GM19455 (cell line): ENCODE data around the gene GNA15.

Experiments
- ATAC-seq: cut with Tn5 transposase; IDR thresholded peaks from one replicate; pipeline ENCODE4 v1.9.1; 2021; ENCODE audit not compliant: unreplicated experiment

GNA15 gene

DNA sequence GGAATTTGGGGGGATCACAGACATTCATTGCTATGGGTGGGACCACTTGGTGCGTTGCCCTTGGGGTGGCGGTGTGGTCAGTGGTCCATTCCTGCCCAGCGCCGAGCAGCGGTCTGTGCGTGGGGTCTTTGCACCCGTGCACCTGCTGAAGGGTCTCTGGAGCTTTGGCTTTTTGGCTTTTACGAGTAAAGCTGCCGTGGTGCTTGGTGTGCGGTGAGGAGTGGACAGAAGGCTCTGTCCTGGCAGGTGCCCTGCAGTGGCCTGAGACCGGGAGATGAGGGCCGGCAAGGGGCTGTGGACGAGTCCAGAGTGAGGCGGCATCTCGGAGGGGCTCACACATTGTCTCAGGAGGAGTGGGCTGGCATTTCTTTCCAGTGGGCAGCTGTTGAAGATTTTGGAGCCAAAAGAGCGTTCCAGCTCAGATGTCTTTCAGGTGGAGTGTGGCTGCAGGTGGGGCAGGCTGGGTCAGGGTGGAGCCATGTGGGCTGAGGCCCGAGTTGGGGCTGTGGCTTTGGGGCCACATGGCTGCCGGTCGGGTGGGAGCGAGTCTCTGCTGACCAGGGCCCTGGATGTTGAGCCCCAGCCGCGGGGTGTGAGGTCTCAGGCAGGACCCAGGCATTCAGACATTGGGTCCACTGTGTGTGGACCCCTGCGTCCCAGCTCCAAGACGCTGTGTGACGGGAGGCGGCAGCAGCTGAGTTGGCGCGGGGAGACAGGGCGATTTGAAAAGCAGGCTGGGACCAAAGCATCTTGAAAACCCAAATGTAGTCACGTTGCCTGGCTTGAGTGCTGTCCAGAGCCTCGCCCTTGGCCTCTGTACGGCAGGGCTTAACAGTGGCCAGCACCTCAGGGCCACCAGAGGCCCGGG lies 30.0 kb upstream of the GNA15 start:
- ATAC-seq, result no peak

DNA sequence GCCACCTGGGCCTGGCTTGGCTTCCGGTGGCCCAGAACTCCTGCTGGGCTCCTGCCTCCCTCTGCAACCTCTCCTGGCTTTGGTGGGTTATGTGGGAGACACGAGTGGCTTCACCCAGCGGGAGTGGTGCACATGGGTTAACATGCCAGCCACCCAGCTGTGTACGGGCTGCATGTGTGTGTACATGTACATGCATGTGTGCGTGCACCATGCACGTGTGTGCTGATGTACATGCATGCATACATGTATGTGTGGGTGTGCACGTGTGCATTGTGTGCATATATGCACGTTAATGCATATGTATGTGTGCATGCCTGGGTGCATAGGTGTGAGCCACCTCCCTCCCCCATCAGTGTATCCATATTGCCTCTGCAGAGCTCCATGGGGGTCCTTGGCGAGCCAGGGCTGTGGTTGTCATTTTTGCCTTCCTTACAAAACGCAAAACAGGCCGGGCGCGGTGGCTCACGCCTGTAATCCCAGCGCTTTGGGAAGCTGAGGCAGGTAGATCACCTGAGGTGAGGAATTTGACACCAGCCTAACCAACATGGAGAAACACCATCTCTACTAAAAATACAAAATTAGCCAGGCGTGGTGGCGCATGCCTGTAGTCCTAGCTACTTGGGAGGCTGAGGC lies 29.2 kb upstream of the GNA15 start:
- no peak for ATAC-seq

DNA sequence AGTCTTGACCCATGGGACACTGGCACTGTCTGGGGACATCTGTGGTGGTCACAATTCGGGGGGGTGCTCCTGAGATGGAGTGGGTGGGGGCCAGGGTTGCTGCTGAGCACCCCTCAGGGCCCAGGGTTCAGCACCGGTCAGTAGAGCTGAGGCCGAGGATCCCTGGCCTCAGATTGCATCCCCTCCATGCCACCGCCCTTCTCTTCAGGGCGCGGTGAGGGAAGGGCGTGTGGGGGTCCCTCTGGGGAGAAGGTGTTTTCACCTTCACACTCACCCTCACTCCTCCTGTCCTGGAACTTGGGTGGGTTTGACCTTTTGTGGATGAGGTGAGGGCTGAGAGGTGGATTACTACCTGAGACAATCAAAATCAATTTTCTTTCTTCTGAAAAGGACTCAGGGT lies 28.2 kb upstream of the GNA15 start:
- ATAC-seq, result no peak

DNA sequence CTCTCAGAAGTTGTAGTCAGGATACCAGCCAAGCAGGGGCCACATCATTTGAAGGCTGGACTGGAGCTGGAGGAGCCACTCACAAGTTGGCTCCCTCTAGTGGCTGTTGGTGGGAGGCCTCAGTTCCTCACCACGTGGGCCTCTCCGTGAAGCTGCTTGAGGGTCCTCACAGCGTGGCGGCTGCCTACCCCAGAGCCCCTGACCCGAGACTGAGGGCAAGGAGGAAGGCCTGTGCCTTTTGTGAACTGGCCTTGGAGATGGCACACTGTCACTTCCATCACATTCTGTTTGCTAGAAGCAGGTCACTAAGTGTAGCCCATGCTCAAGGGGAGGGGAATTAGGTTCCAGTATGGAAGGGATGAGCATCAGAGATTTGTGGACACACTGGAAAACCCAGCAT lies 27.1 kb upstream of the GNA15 start:
- no peak for ATAC-seq

DNA sequence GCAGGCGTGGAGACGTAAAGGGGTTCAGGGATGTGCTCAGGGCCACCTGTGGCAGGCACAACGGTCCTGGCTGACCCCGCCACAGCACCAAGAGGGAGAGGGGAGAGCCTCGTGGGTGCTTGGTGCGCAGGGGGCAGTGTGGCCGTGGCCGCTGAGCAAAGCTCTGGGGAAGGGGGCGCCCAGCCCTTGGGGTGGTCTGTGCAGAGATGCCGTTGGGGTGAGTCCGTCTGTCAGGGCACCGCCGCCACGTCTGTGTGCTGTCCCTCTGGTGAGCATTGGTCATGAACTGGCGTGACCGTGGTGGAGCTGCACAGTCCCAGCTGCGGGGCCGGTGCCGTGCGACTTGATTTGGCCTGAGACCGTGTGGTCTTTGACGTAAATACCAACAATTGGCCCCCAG lies 26.3 kb upstream of the GNA15 start:
- no peak for ATAC-seq

DNA sequence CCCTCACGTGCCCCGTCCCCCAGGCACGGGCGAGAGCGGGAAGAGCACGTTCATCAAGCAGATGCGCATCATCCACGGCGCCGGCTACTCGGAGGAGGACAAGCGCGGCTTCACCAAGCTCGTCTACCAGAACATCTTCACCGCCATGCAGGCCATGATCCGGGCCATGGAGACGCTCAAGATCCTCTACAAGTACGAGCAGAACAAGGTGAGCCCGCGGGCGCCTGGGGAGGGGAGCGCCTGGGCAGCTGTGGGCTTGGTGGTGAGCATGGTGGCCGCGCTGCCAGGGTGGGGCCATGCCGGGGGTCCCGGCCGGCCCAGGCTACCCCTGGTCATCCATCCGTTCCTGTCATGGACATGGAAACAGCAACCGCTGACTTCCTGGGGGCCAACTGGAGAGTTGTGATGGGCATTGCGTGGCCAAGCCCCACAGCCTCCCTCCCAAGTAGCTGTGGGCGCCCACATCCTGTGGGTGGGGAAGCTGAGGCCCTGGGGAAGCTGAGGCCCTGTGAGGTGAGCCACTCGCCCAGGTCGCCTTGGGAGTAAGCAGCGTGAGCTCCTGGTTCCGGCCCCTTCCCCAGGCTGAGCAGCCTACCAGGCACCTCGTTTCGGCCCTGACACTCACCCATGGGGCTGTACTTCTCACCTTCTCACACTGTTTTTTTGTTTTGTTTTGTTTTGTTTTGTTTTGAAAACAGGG lies 25.6 kb upstream of the GNA15 start:
- ATAC-seq, result no peak

DNA sequence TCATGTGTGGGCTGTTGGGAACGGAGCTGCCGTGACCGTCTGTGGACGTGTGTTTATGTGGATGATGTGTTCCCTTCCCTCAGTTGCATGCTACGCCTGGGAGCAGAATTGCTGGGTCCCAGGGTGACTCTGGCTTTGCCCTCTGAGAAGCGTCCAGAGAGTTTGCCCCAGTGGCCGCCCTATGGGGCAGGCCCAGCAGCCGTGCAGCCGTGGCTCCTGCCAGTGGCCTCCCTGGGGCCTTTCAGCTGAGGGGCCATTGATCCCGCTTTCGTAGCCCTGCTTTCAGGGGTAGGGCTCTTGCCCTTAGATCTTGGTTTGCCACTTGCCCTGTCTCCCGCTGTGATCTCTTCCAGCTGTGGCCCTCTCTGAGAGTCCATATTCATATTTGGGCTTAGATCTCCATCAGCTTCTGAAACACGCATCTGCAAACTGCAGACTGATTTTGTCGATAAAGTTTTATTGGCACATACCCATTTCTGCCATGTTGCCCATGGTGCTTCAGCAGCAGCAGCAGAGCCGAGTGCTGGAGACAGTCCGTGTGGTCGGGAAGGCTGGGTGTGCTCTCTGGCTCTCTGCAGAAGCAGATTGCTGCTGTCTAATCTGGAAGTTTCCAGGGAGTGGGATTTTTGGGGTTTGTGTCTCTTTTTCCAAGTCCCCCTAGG lies 24.1 kb upstream of the GNA15 start:
- ATAC-seq, result no peak

DNA sequence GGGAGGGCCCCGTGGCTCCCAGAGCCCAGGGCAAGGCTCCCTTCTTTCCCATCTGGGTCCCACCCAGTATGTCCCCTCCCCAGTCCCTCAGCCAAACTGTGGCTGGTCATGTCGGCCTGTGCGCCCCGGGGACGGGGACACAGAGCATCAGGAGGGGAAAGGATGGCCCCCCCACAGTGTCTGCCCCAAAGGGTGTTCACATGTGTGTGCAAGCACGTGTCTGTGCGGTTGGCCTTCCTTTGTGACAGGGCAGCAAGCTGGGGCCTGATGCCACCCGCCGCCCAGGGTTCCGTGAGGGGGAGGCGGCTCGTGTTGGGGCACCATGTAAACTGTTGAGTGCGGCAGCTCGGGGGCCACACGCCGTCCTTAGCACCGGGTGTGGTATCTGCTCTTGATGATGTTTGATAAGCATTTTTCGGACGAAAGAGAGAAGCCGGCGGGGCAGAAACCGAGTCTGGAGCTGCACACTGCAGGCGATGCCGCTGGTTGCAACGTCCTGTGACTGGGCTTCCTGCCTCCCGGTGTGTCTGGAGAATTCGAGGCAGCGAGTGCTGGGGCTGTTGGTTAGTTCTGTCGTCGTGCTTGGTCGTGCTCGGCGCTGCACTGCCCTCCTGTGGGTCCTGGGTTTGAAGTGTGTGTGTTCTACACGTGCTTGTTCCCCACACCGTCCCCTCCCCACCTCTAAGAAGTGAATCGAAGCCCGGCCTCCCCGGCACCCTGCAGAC lies 23.3 kb upstream of the GNA15 start:
- no peak for ATAC-seq

DNA sequence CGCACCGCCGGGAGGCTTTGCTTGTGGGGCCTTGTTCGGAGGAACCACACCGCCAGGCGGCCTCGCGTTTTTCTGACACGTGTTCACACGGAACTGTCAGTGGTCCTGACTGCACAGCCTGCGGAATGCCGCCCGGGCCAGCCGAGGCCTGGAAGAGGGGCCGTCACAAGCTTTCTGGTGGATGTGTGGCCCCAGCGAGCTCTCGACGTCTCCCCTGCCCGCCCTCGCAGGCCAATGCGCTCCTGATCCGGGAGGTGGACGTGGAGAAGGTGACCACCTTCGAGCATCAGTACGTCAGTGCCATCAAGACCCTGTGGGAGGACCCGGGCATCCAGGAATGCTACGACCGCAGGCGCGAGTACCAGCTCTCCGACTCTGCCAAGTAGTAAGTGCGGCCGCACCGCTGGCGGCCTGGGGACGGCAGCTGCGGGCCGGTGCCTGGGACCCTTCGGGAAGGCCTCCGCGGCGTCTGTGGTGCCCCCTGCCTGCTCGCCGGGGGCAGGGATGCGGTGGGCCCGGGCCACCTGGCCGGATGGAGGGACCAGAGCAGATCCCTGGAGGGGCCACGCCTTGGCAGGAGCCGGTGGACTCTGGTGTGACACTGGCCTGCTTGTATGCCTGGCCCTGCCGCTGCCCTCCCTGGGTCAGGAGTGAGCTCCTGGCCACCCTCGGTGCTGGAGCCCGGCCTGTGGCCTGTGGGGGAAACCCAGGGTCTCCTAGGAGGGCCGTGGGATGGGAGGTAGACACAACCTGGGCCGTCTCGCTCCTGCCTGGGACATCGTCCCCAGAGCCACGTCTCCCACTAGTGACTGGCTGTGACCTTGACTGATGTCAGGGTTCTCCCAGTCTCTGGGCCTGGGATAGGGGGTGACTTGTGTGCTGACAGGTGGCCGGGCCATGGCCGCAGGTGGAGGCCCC lies 22.5 kb upstream of the GNA15 start:
- no peak for ATAC-seq

DNA sequence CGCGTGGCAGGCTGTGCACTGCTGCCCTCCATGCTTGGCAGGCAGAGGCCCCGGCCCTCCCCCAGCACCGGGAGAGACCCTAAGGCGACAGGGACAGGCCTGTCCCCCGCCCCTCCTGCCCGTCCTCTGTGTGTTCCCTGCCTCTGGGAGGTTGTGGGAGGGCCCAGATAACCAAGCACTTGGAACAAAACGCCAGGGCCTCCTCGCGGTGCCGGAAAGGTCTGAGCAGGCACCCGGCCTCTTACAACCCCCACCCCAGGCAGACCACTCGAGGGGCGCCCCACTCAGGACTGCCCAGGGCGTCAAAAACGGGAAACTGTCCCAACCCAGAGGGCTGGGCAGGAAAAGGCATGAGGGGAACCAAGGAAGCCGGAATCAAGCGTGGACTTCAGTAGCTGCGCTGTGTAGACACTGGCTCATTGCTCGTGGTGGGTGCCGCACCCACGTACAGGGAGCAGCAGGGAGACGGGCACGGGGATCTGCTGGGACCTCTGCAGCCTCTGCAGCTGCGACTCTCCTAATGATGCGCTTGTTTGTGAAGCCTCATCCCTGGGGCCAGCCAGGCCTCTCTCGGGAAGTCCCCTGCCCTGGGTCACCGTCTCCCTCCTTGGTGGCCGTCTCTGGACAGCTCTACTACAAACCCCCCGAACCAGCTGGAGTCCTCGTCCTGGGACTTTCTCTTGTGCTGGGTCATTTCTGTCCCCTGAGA lies 21.7 kb upstream of the GNA15 start:
- no peak for ATAC-seq

DNA sequence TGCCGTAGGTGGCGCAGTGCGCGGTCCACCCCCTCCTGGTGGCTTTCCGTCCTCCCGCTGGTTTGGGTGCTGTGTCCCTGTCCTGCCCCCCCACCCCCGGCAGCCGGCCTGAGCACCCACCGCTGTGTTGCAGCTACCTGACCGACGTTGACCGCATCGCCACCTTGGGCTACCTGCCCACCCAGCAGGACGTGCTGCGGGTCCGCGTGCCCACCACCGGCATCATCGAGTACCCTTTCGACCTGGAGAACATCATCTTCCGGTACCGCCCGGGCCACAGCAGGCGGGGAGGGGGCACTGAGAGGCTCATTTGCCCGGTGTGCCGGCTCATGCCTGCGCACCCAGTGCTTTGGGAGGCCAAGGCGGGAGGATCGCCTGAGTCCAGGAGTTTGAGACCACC lies 21.0 kb upstream of the GNA15 start:
- ATAC-seq, result no peak

DNA sequence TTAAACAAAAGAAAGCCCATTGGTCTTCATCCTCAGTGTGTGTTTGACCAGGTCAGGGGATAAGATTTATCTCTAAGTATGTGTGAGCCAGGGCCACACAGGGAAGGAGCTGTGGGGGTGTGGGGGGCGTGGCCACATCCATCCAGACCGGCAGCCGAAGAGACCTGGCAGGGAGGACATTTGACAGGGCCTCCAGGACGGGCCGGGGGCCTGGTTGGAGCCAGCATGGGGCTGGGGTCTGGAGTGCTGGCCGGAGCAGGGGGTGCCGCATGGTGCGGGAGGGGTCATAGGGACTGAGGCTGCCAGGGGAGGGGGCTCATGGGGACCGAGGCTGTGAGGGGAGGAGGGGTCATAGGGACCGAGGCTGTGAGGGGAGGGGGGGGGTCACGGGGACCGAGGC lies 20.4 kb upstream of the GNA15 start:
- ATAC-seq, result no peak

DNA sequence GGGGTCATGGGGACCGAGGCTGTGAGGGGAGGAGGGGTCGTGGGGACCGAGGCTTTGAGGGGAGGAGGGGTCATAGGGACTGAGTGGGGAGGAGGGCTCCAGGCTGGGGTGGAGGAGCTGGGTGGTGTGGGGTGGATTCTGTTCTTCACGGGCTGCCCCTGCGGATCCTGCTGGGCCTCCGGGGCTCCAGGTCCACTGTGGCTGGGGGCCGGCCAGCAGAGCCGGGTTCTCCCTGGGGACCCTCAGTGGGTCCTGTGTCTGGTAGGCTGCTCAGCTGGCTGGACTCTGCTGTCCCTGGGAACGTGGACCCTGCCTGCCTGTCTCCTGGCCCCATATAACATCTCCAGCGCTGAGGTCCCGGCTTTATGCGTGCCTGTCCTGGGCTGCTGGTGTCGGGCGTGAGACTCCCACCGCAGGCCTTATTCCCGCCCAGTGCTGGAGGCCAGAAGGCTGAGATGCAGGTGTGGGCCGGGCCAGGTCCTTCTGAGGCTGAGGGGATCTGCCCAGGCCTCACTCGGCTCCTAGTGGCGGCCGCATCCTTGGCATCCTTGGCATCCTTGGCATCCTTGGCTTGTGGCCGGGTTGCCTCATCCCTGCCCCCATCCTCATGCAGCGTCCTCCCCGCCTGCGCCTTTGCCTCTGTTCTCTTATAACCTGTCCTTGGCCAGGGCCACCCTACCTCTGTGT lies 19.8 kb upstream of the GNA15 start:
- ATAC-seq, result no peak

DNA sequence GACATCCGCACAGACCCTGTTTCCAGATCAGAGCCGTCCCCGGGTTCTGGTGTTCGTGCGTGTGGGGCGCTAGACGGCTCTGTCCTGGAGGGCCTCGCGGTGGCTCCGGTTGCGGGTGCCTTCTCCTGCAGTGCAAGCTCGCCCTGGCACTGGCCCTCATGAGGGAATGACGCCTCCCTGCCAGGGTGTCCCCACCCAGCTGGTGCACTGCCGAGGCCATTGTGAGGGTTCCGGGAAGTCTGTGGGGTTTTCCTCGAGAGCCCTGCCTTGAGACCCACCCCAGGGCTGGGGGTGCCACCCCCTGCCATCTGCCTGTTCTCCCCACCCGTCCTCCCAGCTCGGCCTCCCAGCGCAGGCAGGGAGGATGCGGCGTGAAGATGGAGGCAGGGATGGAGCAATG lies 19.2 kb upstream of the GNA15 start:
- no peak for ATAC-seq

DNA sequence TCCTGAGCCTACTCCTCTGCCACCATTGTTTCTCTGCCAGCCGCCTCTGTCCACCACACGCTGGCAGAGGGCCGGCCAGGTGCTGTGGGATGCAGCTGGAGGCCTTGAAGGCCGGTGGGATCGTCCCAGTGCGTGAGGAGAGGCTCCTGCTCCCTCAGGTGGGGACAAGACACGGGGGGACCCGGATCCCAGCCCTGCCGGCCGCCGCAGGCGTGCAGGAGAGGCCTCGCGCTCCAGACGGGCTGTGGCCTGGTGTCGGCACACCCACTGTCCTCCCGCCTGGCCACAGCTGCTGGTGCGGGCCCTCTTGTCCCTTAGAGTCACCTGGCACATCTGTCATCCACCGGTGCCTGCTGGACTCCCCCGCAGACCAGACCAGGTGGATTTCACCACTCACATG lies 18.1 kb upstream of the GNA15 start:
- ATAC-seq, result no peak

DNA sequence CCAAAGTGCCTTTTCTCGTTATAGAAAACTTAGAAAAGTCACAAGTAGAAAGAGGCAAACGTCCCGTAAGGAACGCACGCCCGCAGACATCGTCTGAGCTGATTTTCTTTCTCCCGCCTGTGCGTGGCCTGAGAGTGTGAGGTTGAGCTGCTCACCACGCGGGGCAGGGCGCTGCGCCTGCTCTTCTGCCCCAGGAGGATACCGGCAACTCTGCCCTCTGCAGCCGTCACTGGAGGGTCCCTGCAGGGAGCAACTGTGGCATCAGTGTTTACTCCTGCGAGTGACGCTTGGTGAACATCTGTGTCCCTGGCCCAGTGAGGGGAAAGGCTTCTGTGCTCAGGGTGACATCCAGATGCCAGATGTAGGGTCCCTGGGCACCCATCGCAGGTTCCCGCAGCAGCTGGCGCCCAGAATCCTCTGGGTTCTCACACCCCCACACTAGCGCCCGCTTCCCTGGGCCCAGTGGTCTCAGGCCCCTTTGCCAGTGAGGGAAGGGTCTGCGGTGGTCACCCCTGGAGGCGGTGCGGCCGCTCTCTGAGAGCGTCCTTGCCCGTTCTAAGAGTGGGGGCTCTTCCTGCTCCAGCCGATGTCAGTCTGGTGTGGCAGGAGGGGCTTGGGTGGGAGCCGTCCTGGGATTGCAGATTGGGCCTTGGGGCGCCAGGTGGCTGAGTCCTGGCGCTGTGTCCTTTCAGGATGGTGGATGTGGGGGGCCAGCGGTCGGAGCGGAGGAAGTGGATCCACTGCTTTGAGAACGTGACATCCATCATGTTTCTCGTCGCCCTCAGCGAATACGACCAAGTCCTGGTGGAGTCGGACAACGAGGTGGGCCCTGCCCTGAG lies 17.4 kb upstream of the GNA15 start:
- no peak for ATAC-seq

DNA sequence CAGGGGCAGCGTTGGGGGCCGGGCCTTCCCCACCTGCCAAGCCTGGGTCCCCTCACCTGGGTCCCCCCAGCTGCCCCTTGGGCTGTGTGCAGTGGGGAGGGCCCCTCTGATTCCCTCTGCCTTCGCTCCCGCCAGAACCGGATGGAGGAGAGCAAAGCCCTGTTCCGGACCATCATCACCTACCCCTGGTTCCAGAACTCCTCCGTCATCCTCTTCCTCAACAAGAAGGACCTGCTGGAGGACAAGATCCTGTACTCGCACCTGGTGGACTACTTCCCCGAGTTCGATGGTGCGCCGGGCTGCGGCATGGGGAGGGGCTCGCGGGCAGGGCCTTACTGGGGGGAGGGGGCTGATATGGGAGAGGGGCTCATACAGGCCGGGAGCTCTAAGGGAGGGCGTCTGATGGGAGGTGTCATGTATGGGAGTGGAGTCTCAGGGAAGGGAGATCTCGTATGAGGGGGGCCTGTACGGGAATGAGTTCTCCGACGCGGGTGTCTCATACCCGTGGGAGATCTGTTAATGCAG lies 16.7 kb upstream of the GNA15 start:
- ATAC-seq, result no peak
